Measurements from ENCODE around the gene GARRE1.

GRCh38 chr19:34229721-34230120 lies 24.6 kb upstream of the GARRE1 start:
- no peak for TF ChIP-seq CTCF (IDR thresholded peaks at IDR 0.05)
- TF ChIP-seq POLR2A (IDR thresholded peaks at IDR 0.05), result no peak

All from adrenal gland (tissue), 5 donors.